Prostate gland (tissue), 2 donors: ENCODE measurements around the gene TMC1. TPM values are rescaled to one million over a fixed set of nuclear protein-coding genes. Genes with fewer than 3 reads are reported as not detected.
"Not testable (repeated sequence)": the region's sequence is repeated elsewhere in the genome, so short reads cannot be mapped to it uniquely, and the experiment has no call there.

Experiments
- DNase-seq: peaks from one replicate; pipeline ENCODE4 v3.0.0-alpha.2; 2019; ENCODE audit warnings: low spot score
- H3K27ac ChIP-seq, 2 donors: fragments of 200-600 bp; sonication (generic); 2 replicates each; pipeline ENCODE4 v1.5.1; 2017 to 2019
- H3K27me3 ChIP-seq: fragments of 200-600 bp; sonication (generic); replicated peaks from 2 replicates; pipeline ENCODE4 v1.5.1; 2019; ENCODE audit not compliant: insufficient read depth
- H3K36me3 ChIP-seq, 2 donors: fragments of 200-600 bp; sonication (generic); 1 replicate in 1 of 2; 2 replicates in 1 of 2; pipeline versions ENCODE4 v1.5.1 to v1.8.1; 2017 to 2019
- H3K4me1 ChIP-seq: fragments of 200-600 bp; sonication (generic); replicated peaks from 2 replicates; pipeline ENCODE4 v1.5.1; 2019
- H3K4me3 ChIP-seq, 2 donors: fragments of 200-600 bp; sonication (generic); 2 replicates each; pipeline ENCODE4 v1.5.1; 2017 to 2019
- H3K9me3 ChIP-seq: fragments of 200-600 bp; sonication (generic); 2 replicates; pipeline ENCODE4 v1.5.1; 2017
- POLR2A ChIP-seq: fragments of 450-650 bp; IDR thresholded peaks from one replicate; pipeline ENCODE4 v1.6.1; 2016; ENCODE audit warnings: antibody characterized with exemption, mild to moderate bottlenecking
- POLR2AphosphoS5 ChIP-seq: sonication (generic); formaldehyde crosslinking; IDR thresholded peaks from one replicate; pipeline ENCODE4 v1.6.1; 2017; ENCODE audit warnings: antibody characterized with exemption
- WGBS: methylation state at CpG from one replicate; pipeline ENCODE4 v1.1.5; 2018; 5-methylcytosine and 5-hydroxymethylcytosine counted together
- intact Hi-C: fragments of 100-400 bp; cut with DNase I; formaldehyde crosslinking; loops from one replicate; pipeline ENCODE4 v1.14.2; 2022
- total RNA-seq, 2 donors: library from RNA; depleted of rRNA; stranded (reverse); fragments of >200 nt; gene quantifications; one replicate each; pipeline ENCODE4 v1.1.0, GENCODE V29; 2016
- TF ChIP-seq, protein P1 (sequence below), 4 experiments: fragments of 200-600 bp in 2 of 4; fragments of 450-650 bp in 2 of 4; sonication (generic) in 2 of 4; IDR thresholded peaks; 1 replicate in 3 of 4; 2 replicates in 1 of 4; pipeline ENCODE4 v1.5.1; 2016 to 2019; ENCODE audit warnings: antibody characterized with exemption in 4 of 4, mild to moderate bottlenecking in 2 of 4, moderate library complexity in 2 of 4

The TMC1 gene
- total RNA-seq, 2 donors from 2014 or later = 3.0 to 5.3 TPM

DNA sequence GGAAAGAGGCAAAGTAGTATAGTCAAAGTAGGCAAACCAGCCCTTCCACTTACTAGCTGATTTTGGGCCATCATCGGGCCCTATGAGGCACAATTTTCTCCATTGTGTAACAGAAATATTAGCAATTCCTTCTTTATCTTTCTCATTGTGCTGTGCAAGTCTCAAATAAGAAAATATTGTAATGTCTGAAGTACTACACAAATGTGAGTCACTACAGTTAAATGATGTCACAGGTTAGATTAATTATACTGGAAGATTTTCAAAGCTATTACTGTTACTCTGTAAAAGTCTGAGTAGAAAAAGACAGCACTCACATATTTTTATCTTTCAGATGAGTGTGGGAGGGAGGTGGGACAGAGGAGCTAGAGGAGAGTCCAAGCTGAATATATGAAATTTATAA, 12.4 kb upstream of the TMC1 start:
- intact Hi-C loops = no loop called here
- DNase-seq = no peak
- TF ChIP-seq, protein P1, sequence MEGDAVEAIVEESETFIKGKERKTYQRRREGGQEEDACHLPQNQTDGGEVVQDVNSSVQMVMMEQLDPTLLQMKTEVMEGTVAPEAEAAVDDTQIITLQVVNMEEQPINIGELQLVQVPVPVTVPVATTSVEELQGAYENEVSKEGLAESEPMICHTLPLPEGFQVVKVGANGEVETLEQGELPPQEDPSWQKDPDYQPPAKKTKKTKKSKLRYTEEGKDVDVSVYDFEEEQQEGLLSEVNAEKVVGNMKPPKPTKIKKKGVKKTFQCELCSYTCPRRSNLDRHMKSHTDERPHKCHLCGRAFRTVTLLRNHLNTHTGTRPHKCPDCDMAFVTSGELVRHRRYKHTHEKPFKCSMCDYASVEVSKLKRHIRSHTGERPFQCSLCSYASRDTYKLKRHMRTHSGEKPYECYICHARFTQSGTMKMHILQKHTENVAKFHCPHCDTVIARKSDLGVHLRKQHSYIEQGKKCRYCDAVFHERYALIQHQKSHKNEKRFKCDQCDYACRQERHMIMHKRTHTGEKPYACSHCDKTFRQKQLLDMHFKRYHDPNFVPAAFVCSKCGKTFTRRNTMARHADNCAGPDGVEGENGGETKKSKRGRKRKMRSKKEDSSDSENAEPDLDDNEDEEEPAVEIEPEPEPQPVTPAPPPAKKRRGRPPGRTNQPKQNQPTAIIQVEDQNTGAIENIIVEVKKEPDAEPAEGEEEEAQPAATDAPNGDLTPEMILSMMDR (IDR thresholded peaks at IDR 0.05) = no peak
- TF ChIP-seq POLR2A (no peak), POLR2AphosphoS5 (no peak)
- WGBS = 29% methylated on average over 1 of the region's 1 CpG
- Histone ChIP-seq H3K27ac (no peak overlapping the region), H3K27me3 (no peaks in the 10 kb centered on the region), H3K9me3 (no peaks in the 10 kb centered on the region), H3K4me1 (no peaks in the 10 kb centered on the region), H3K36me3 (no peaks in the 10 kb centered on the region), H3K4me3 (no peak overlapping the region)

DNA sequence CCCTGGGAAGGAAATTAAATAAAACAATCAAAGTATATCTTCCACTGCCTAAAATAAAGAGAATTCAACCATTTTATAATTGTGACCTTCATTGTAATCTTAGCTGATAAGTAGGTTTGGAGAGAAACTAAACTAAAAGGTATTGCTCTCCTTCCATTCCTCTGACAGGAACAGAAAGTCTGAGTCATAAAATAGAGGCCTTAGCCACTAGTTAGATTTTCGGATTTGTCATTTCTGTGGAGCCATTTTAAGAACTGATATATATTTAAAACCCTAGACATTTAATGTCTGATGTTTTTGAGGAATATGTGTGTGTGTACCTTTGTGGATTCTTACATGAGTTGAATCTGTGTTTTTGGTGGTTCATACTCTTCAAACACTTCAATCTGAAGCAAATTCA, 11.8 kb upstream of the TMC1 start:
- H3K27me3 ChIP-seq = no peaks in the 10 kb centered on the region

DNA sequence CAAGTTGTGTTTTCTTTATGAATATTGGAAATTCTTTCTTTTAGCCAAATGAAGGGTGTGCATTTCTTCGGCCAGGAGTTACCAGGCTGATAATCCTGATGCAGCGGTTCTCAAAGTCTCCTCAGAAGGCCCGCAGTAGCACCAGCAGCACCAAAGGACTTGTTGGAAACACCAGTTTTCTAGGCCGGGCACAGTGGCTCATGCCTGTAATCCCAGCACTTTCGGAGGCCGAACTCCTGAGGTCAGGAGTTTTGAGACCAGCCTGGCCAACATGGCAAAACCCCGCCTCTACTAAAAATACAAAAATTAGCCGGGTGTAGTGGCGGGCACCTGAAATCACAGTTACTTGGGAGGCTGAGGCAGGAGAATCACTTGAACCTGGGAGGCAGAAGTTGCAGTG, 397 bp upstream of the TMC1 start:
- intact Hi-C loops = loop anchor here (10.0 kb wide), 2 partner anchors 46 to 64 kb away; no protein-coding TSS in a partner anchor
- H3K9me3 ChIP-seq, H3K4me3 ChIP-seq, H3K27me3 ChIP-seq, H3K4me1 ChIP-seq, DNase-seq, H3K36me3 ChIP-seq, H3K27ac ChIP-seq: not testable (repeated sequence)
- WGBS = 97% methylated on average over 9 of the region's 9 CpGs

More for the DNA sequence above, 11.8 kb upstream of the TMC1 start:
- DNase-seq = no peak
- TF ChIP-seq POLR2AphosphoS5 (no peak), POLR2A (no peak)
- TF ChIP-seq, protein P1 (IDR thresholded peaks at IDR 0.05) = no peak
- Histone ChIP-seq H3K27ac (no peak overlapping the region), H3K9me3 (no peaks in the 10 kb centered on the region), H3K4me1 (no peaks in the 10 kb centered on the region), H3K4me3 (no peak overlapping the region), H3K36me3 (no peaks in the 10 kb centered on the region)
- intact Hi-C loops = no loop called here
- WGBS = 35% methylated on average over 1 of the region's 1 CpG

DNA sequence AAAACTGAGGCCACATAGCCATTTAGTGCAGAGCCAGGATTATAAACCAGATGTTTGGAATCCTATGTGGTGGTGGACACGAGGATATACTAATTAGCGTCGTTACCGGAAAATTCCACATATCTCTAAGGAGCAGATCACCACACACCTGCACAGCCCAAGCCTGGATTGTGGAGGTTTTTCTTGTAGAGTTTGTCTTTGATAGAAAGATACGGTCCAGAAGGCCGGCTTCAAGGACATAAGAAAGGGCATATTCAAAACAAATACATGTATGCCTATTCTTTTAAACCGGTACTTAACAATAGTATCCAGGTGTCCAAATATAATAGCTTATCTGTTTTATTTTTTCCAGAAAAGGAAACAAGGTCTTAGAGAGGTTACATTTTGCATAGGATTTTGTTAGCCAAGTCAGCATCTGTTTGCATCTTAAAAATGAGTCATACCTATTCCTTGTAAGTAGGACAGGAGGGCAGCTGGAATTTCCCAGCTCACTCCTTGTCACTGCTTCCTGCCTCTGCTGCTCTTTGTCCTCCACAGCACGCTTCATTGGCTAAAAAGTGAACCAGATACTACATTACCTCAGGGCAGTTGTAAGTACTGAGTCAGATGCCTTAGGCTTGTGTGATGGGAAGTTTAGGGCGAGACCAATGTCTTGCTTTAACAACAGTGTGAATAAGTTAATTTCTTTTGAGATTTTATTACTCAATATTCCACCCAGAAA, 3.6 kb downstream of the TMC1 start:
- DNase-seq = peak; percentile 68
- Histone ChIP-seq H3K36me3 (no peaks in the 10 kb centered on the region), H3K4me3 (no peak overlapping the region), H3K4me1 (peaks cover 5% of the 10 kb centered on the region), H3K27me3 (no peaks in the 10 kb centered on the region), H3K27ac (peak overlapping the region; percentile 29 to 45), H3K9me3 (no peaks in the 10 kb centered on the region)
- WGBS = 47% methylated on average over 9 of the region's 9 CpGs
- no peak for TF ChIP-seq POLR2A
- TF ChIP-seq POLR2AphosphoS5 = peak; percentile 81
- TF ChIP-seq, protein P1 (IDR thresholded peaks at IDR 0.05) = no peak
- intact Hi-C loops = loop anchor here (10.0 kb wide), 2 partner anchors 50 to 60 kb away; no protein-coding TSS in a partner anchor

DNA sequence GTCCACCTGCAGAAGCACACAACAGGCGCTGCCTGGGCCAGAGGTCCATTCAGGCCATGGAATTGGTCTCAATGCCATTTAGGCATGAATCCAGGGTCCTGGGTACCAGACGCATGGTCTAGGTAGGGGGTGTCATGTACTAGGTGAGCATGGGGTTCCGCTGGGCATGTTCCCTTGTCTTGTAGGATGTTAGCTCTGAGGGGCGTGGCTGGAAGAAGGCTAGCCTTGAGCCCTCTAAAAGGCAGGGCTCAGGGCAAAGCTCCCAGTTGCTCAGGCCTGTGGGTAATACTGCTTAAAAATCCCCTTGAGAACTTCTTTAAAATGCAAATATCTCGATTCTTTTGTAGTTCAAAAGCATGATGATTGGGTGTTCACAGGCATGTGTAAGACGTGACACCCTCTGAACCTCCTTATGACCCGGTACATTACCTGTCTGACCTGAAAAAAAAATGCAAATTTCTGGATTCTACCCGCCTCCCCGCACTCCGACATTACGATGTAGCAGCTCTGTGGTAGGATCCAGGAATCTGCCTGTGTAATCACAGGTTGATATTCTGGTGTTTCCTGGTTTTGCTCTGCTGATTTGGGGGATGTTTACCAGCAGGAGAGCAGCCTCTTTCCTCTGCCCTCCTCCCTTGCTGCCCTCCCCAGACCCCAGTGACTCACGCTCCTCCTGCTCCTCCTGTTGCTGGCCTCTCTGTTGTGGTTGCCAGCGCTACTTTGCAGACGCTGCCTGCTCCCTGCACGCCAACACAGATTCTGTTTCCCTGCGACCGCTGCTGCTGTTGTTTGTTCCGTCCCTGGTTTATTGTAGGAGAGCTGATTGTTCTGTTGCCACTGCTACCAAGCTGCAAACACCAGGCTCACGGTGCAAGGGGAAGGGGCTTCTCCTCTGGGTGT, 5.7 kb downstream of the TMC1 start:
- Histone ChIP-seq H3K27me3 (no peaks in the 10 kb centered on the region), H3K4me1 (peaks cover 5% of the 10 kb centered on the region), H3K27ac (peak overlapping the region; percentile 71 to 76), H3K36me3 (no peaks in the 10 kb centered on the region), H3K4me3 (peak overlapping the region in 1 of 2 donors; percentile 11), H3K9me3 (no peaks in the 10 kb centered on the region)
- TF ChIP-seq POLR2A (peak; percentile 46), POLR2AphosphoS5 (peak; percentile 80)
- TF ChIP-seq, protein P1 (IDR thresholded peaks at IDR 0.05) = no peak
- intact Hi-C loops = loop anchor here (10.0 kb wide), 2 partner anchors 52 to 58 kb away; no protein-coding TSS in a partner anchor
- peak; percentile 79 for DNase-seq
- WGBS = 19% methylated on average over 19 of the region's 19 CpGs
